Uterus (tissue), 4 donors: ENCODE measurements around the gene SORCS3. TPM values are rescaled to one million over a fixed set of nuclear protein-coding genes. Genes with fewer than 3 reads are reported as not detected.

Experiments used
- DNase-seq, 2 donors: peaks; one replicate each; pipeline ENCODE4 v3.0.0-alpha.2; 2019 to 2020
- H3K27ac ChIP-seq, 2 donors: fragments of 200-600 bp; sonication (generic); 1 replicate in 1 of 2; 2 replicates in 1 of 2; pipeline ENCODE4 v1.5.1; 2016 to 2018
- H3K27me3 ChIP-seq, 2 donors: fragments of 200-600 bp; sonication (generic); one replicate each; pipeline ENCODE4 v1.5.1; 2018 to 2019; ENCODE audit warnings: control low read depth in 1 of 2
- H3K36me3 ChIP-seq, 2 donors: fragments of 200-600 bp; sonication (generic); one replicate each; pipeline ENCODE4 v1.5.1; 2019; ENCODE audit warnings: control low read depth in 1 of 2
- H3K4me1 ChIP-seq, 2 donors: fragments of 200-600 bp; sonication (generic); one replicate each; pipeline ENCODE4 v1.5.1; 2018 to 2019; ENCODE audit warnings: control low read depth in 1 of 2
- H3K4me3 ChIP-seq, 2 donors: fragments of 200-600 bp; sonication (generic); 1 replicate in 1 of 2; 2 replicates in 1 of 2; pipeline ENCODE4 v1.5.1; 2018 to 2019; ENCODE audit warnings: mild to moderate bottlenecking in 1 of 2
- H3K9me3 ChIP-seq, 2 donors: fragments of 200-600 bp; sonication (generic); one replicate each; pipeline ENCODE4 v1.5.1; 2019; ENCODE audit warnings: control low read depth in 1 of 2
- CTCF ChIP-seq, 4 experiments: fragments of 200-600 bp in 2 of 4; fragments of 450-650 bp in 2 of 4; sonication (generic) in 2 of 4; IDR thresholded peaks; one replicate each; pipeline ENCODE4 v1.5.1; 2016 to 2019; ENCODE audit warnings: antibody characterized with exemption in 4 of 4, mild to moderate bottlenecking in 2 of 4, moderate library complexity in 1 of 4
- POLR2A ChIP-seq, 2 donors: fragments of 450-650 bp; IDR thresholded peaks; one replicate each; pipeline ENCODE4 v1.6.1; 2016; ENCODE audit warnings: antibody characterized with exemption in 2 of 2, mild to moderate bottlenecking in 1 of 2, moderate library complexity in 1 of 2
- intact Hi-C: fragments of 100-400 bp; cut with DNase I; formaldehyde crosslinking; loops from one replicate; pipeline ENCODE4 v1.15.1; 2023; ENCODE audit warnings: low total_unique reads
- total RNA-seq, 4 donors: library from RNA; depleted of rRNA in 3 of 4; stranded (reverse); fragments of >200 nt in 3 of 4; gene quantifications; one replicate each; pipeline versions ENCODE4 v1.1.0 to v1.2.4, GENCODE V29; 2014 to 2023
- donor health status: DM: yes; HTN: yes; CAD: no.

SORCS3 gene
- total RNA-seq, 4 donors from 2014 or later: 0.77 to 2.4 TPM; not detected in 2

DNA sequence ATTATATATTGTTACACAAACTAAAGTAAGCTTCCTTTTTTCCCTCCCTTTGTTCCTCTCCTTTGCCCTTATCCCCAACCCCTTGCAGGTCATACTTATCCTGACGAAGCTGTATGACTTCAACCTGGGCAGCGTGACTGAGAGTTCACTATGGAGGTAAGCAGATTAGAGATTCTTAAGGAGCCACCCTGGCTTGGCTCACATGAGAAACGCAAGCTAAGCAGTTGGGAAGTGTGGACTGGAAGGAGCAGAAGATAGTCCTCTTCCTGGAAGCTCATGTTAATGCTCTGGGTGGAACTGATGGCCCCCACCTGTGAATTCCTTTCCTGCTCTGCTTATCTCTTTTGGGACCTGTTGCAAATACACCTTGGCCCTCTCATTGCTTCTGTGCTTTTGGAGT is 201.6 kb downstream of the SORCS3 start:
- H3K4me1 ChIP-seq: no peaks in the 10 kb centered on the region
- H3K36me3 ChIP-seq: no peaks in the 10 kb centered on the region
- no peak overlapping the region for H3K4me3 ChIP-seq
- intact Hi-C loops: no loop called here
- H3K27me3 ChIP-seq: no peaks in the 10 kb centered on the region
- no peak for DNase-seq
- TF ChIP-seq POLR2A (IDR thresholded peaks at IDR 0.05) (no peak), CTCF (IDR thresholded peaks at IDR 0.05) (no peak)
- no peaks in the 10 kb centered on the region for H3K9me3 ChIP-seq
- H3K27ac ChIP-seq: no peak overlapping the region

DNA sequence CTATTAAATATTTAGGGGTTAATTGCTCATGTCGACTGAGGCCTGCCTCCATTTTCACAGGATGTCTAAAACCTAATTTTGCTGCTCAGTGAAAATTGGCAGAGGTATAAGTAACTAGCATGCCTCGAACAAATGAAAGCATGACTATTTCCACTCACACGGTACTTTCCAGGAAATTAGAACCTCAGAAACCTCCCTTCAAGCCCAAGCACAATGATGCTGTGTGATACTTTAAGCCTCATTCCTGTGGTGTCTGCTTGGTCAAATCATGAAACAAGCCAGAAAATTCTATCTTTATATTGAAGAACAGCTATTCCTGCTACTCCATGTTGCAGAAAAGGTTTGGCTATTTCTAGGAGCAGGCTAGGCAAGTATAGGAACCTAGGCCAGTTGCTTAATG is 203.0 kb downstream of the SORCS3 start:
- H3K36me3 ChIP-seq: no peaks in the 10 kb centered on the region

GRCh38 chr10:104850023-104850422 is 208.9 kb downstream of the SORCS3 start:
- no peak for DNase-seq
- no peaks in the 10 kb centered on the region for H3K4me1 ChIP-seq
- intact Hi-C loops: no loop called here
- no peaks in the 10 kb centered on the region for H3K27me3 ChIP-seq
- TF ChIP-seq POLR2A (IDR thresholded peaks at IDR 0.05) (no peak), CTCF (IDR thresholded peaks at IDR 0.05) (no peak)
- H3K4me3 ChIP-seq: no peak overlapping the region
- H3K36me3 ChIP-seq: no peaks in the 10 kb centered on the region
- H3K9me3 ChIP-seq: no peaks in the 10 kb centered on the region
- H3K27ac ChIP-seq: no peak overlapping the region

More for the DNA sequence above, 203.0 kb downstream of the SORCS3 start:
- H3K27me3 ChIP-seq: no peaks in the 10 kb centered on the region
- no peak overlapping the region for H3K27ac ChIP-seq
- intact Hi-C loops: no loop called here
- H3K4me3 ChIP-seq: no peak overlapping the region
- DNase-seq: no peak
- no peaks in the 10 kb centered on the region for H3K4me1 ChIP-seq
- H3K9me3 ChIP-seq: no peaks in the 10 kb centered on the region
- TF ChIP-seq POLR2A (IDR thresholded peaks at IDR 0.05) (no peak), CTCF (IDR thresholded peaks at IDR 0.05) (no peak)

GRCh38 chr10:104867966-104868598 is 227.0 kb downstream of the SORCS3 start:
- TF ChIP-seq POLR2A (IDR thresholded peaks at IDR 0.05) (no peak), CTCF (IDR thresholded peaks at IDR 0.05) (no peak)
- Histone ChIP-seq H3K36me3 (no peaks in the 10 kb centered on the region), H3K27ac (no peak overlapping the region), H3K9me3 (no peaks in the 10 kb centered on the region), H3K27me3 (no peaks in the 10 kb centered on the region), H3K4me1 (no peaks in the 10 kb centered on the region), H3K4me3 (no peak overlapping the region)
- intact Hi-C loops: no loop called here
- DNase-seq: no peak

GRCh38 chr10:104872691-104873090 is 231.6 kb downstream of the SORCS3 start:
- no peak for DNase-seq
- no peaks in the 10 kb centered on the region for H3K9me3 ChIP-seq
- no peak for TF ChIP-seq POLR2A (IDR thresholded peaks at IDR 0.05)
- TF ChIP-seq CTCF (IDR thresholded peaks at IDR 0.05): no peak
- H3K27me3 ChIP-seq: no peaks in the 10 kb centered on the region
- intact Hi-C loops: no loop called here
- H3K27ac ChIP-seq: no peak overlapping the region
- no peak overlapping the region for H3K4me3 ChIP-seq
- no peaks in the 10 kb centered on the region for H3K4me1 ChIP-seq
- no peaks in the 10 kb centered on the region for H3K36me3 ChIP-seq
